ENCODE data around the gene RAX2. TPM values are rescaled to one million over a fixed set of nuclear protein-coding genes. Genes with fewer than 3 reads are reported as not detected.
"Not testable (repeated sequence)": the region's sequence is repeated elsewhere in the genome, so short reads cannot be mapped to it uniquely, and the experiment has no call there.

Gene RAX2
- total and polyA plus RNA-seq, 2 donors from 2014 or later: not detected

GRCh38 chr19:3766520-3766919, 5.5 kb downstream of the RAX2 start:
- no peak for TF ChIP-seq CTCF (IDR thresholded peaks at IDR 0.05; ENCODE audit: borderline replicate concordance, extremely low read depth, insufficient read depth)
- H3K4me1 ChIP-seq (ENCODE audit: control insufficient read depth in 2 of 3, insufficient read depth in 2 of 3, low read depth in 1 of 3, low read length in 3 of 3): peaks cover 0 to 10% (median 3%) of the 10 kb centered on the region in 3 donors
- FAIRE-seq: no peak
- DNase-seq: no peak
- no peaks in the 10 kb centered on the region for H3K9me3 ChIP-seq (ENCODE audit: control insufficient read depth in 2 of 3, insufficient read depth in 1 of 3, low read length in 3 of 3)
- intact Hi-C loops (cut with DNase I): no loop called here
- no peak overlapping the region for H3K4me3 ChIP-seq (ENCODE audit: low read length in 3 of 3)
- H3K36me3 ChIP-seq (ENCODE audit: control insufficient read depth in 2 of 3, insufficient read depth in 3 of 3, low read length in 3 of 3): peaks cover 0 to 9% (median 2%) of the 10 kb centered on the region in 3 donors
- no peak overlapping the region for H3K9ac ChIP-seq (ENCODE audit: low read length in 3 of 3)
- no peak overlapping the region for H3K27ac ChIP-seq (ENCODE audit: low read depth in 2 of 2, low read length in 2 of 2)
- no peaks in the 10 kb centered on the region for H3K27me3 ChIP-seq (ENCODE audit: control insufficient read depth, insufficient read depth, low read length)

- intact Hi-C loops (cut with DNase I); H3K27ac ChIP-seq (ENCODE audit: low read depth in 2 of 2, low read length in 2 of 2); DNase-seq; H3K9me3 ChIP-seq (ENCODE audit: control insufficient read depth in 2 of 3, insufficient read depth in 1 of 3, low read length in 3 of 3); FAIRE-seq; H3K27me3 ChIP-seq (ENCODE audit: control insufficient read depth, insufficient read depth, low read length); H3K4me1 ChIP-seq (ENCODE audit: control insufficient read depth in 2 of 3, insufficient read depth in 2 of 3, low read depth in 1 of 3, low read length in 3 of 3); H3K36me3 ChIP-seq (ENCODE audit: control insufficient read depth in 2 of 3, insufficient read depth in 3 of 3, low read length in 3 of 3); H3K4me3 ChIP-seq (ENCODE audit: low read length in 3 of 3); H3K9ac ChIP-seq (ENCODE audit: low read length in 3 of 3): not testable (repeated sequence)
Observed at GRCh38 chr19:3765757-3766156, 6.3 kb downstream of the RAX2 start.

- intact Hi-C loops (cut with DNase I): no loop called here
- H3K9me3 ChIP-seq (ENCODE audit: control insufficient read depth in 2 of 3, insufficient read depth in 1 of 3, low read length in 3 of 3): no peaks in the 10 kb centered on the region
- peaks cover 0 to 9% (median 2%) of the 10 kb centered on the region in 3 donors for H3K36me3 ChIP-seq (ENCODE audit: control insufficient read depth in 2 of 3, insufficient read depth in 3 of 3, low read length in 3 of 3)
- TF ChIP-seq CTCF (IDR thresholded peaks at IDR 0.05; ENCODE audit: borderline replicate concordance, extremely low read depth, insufficient read depth): no peak
- H3K4me1 ChIP-seq (ENCODE audit: control insufficient read depth in 2 of 3, insufficient read depth in 2 of 3, low read depth in 1 of 3, low read length in 3 of 3): peaks cover 0 to 11% (median 3%) of the 10 kb centered on the region in 3 donors
- FAIRE-seq (no peak), DNase-seq (no peak)
- no peak overlapping the region for H3K4me3 ChIP-seq (ENCODE audit: low read length in 3 of 3)
- no peak overlapping the region for H3K27ac ChIP-seq (ENCODE audit: low read depth in 2 of 2, low read length in 2 of 2)
- no peaks in the 10 kb centered on the region for H3K27me3 ChIP-seq (ENCODE audit: control insufficient read depth, insufficient read depth, low read length)
- no peak overlapping the region for H3K9ac ChIP-seq (ENCODE audit: low read length in 3 of 3)
Observed at GRCh38 chr19:3765121-3765520, 6.9 kb downstream of the RAX2 start.

- DNase-seq: peak; percentile 99 to 100 (median 100)
- Histone ChIP-seq H3K9ac (ENCODE audit: low read length in 3 of 3) (peak within 1 kb of the TSS; percentile 79 to 98 (median 94)), H3K4me1 (ENCODE audit: control insufficient read depth in 2 of 3, insufficient read depth in 2 of 3, low read depth in 1 of 3, low read length in 3 of 3) (peaks cover 0 to 18% (median 3%) of the 10 kb centered on the region in 3 donors), H3K4me3 (ENCODE audit: low read length in 3 of 3) (peak within 1 kb of the TSS; percentile 92 to 96 (median 93)), H3K27ac (ENCODE audit: low read depth in 2 of 2, low read length in 2 of 2) (peak within 1 kb of the TSS; percentile 99), H3K9me3 (ENCODE audit: control insufficient read depth in 2 of 3, insufficient read depth in 1 of 3, low read length in 3 of 3) (no peaks in the 10 kb centered on the region), H3K36me3 (ENCODE audit: control insufficient read depth in 2 of 3, insufficient read depth in 3 of 3, low read length in 3 of 3) (peaks cover 0 to 9% (median 2%) of the 10 kb centered on the region in 3 donors), H3K27me3 (ENCODE audit: control insufficient read depth, insufficient read depth, low read length) (no peaks in the 10 kb centered on the region)
- no peak for TF ChIP-seq CTCF (IDR thresholded peaks at IDR 0.05; ENCODE audit: borderline replicate concordance, extremely low read depth, insufficient read depth)
- FAIRE-seq: peak; percentile 70
- intact Hi-C loops (cut with DNase I): no loop called here
Observed at GRCh38 chr19:3762501-3763459, 9.2 kb downstream of the RAX2 start, which contains the start of gene MRPL54. MRPL54 (plus strand) TSS chr19:3762682; CDS start chr19:3762701, 19 bp downstream.
